MM.1S (cell line): ENCODE data around the gene ZNF580.

Experiments used
- EZH2 ChIP-seq: fragments of 300-600 bp; sonication (generic); optimal IDR thresholded peaks from 2 replicates; pipeline ENCODE3; 2017; ENCODE audit warnings: low read depth, mild to moderate bottlenecking, antibody characterized with exemption, low read length, mixed read lengths
- EZH2phosphoT487 ChIP-seq: fragments of 300-600 bp; sonication (generic); IDR thresholded peaks from 2 replicates; pipeline ENCODE4 v1.6.1; 2018; ENCODE audit warnings: antibody characterized with exemption, low read length
- TF ChIP-seq, protein P1 (sequence below): fragments of 300-600 bp; sonication (generic); IDR thresholded peaks from 2 replicates; pipeline ENCODE4 v1.5.1; 2016; ENCODE audit warnings: antibody characterized with exemption, low read length, mixed read lengths

DNA sequence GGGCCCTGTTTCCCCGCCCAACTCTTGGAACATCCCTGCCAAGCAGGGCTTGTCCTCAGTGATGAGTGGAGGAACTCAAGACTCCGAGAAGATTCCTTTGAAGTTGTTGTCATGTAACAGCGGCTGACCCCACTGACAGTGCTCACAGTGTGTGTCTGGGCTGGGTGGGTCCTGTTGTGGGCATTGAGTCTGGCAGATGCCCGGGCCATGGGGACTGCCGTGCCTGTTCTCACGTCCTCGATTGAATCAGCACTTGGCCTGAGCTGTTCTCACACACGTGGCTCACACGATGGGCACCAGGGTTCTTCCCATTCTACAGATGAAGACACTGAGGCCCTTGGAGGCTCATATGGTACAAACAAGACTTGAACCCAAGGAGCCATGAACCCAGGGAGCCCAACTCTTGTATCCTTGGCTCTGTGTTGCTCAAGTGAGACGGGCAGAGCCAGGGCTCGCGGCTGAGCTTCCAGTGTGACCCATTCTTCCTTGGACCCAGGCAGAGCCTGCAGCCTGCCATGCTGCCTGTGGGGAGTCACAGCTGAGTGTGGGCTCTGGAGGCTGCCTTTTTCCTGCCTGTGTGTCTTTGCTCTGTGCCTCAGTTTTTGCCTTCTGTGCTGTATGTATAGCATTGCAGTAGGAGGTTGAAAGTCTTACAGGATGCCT lies 25.7 kb downstream of the ZNF580 start:
- TF ChIP-seq EZH2 (no peak), EZH2phosphoT487 (no peak)
- TF ChIP-seq, protein P1, sequence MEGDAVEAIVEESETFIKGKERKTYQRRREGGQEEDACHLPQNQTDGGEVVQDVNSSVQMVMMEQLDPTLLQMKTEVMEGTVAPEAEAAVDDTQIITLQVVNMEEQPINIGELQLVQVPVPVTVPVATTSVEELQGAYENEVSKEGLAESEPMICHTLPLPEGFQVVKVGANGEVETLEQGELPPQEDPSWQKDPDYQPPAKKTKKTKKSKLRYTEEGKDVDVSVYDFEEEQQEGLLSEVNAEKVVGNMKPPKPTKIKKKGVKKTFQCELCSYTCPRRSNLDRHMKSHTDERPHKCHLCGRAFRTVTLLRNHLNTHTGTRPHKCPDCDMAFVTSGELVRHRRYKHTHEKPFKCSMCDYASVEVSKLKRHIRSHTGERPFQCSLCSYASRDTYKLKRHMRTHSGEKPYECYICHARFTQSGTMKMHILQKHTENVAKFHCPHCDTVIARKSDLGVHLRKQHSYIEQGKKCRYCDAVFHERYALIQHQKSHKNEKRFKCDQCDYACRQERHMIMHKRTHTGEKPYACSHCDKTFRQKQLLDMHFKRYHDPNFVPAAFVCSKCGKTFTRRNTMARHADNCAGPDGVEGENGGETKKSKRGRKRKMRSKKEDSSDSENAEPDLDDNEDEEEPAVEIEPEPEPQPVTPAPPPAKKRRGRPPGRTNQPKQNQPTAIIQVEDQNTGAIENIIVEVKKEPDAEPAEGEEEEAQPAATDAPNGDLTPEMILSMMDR, result no peak
